SK-N-SH treated with all-trans-retinoic acid at 6 μM for 48 hours (cell line): ENCODE data around the gene TNFRSF21.

Experiments used
- ARNTL ChIP-seq: fragments of 450-650 bp; formaldehyde crosslinking; IDR thresholded peaks from 2 replicates; pipeline ENCODE4 v1.5.0; 2020; ENCODE audit warnings: low read depth, mild to moderate bottlenecking, moderate library complexity, borderline replicate concordance
- CREB5 ChIP-seq: fragments of 250-450 bp; sonication (Bioruptor Pico); IDR thresholded peaks from 2 replicates; pipeline ENCODE4 v1.5.1; 2020; ENCODE audit warnings: low read depth, mild to moderate bottlenecking, moderate library complexity
- CSDC2 ChIP-seq: fragments of 250-450 bp; sonication (Bioruptor Pico); IDR thresholded peaks from 2 replicates; pipeline ENCODE4 v1.5.0; 2020; ENCODE audit warnings: mild to moderate bottlenecking, moderate library complexity
- ISL1 ChIP-seq: fragments of 250-450 bp; sonication (Bioruptor Pico); IDR thresholded peaks from 2 replicates; pipeline ENCODE4 v2.1.2; 2022; ENCODE audit warnings: mild to moderate bottlenecking, moderate library complexity
- OSR1 ChIP-seq: fragments of 250-450 bp; sonication (Bioruptor Pico); IDR thresholded peaks from 2 replicates; pipeline ENCODE4 v1.8.0; 2022; ENCODE audit warnings: moderate library complexity, mild to moderate bottlenecking, inconsistent platforms
- POU6F1 ChIP-seq: fragments of 250-450 bp; sonication (Bioruptor Pico); IDR thresholded peaks from 2 replicates; pipeline ENCODE4 v1.8.0; 2021; ENCODE audit warnings: low read depth, mild to moderate bottlenecking, moderate library complexity, borderline replicate concordance
- PPARA ChIP-seq: fragments of 250-450 bp; sonication (Bioruptor Pico); IDR thresholded peaks from 2 replicates; pipeline ENCODE4 v1.5.0; 2020; ENCODE audit warnings: mild to moderate bottlenecking, borderline replicate concordance
- RARB ChIP-seq: fragments of 250-450 bp; sonication (Bioruptor Pico); IDR thresholded peaks from 2 replicates; pipeline ENCODE4 v1.8.0; 2021; ENCODE audit warnings: mild to moderate bottlenecking, moderate library complexity
- TOX ChIP-seq: fragments of 250-450 bp; sonication (Bioruptor Pico); IDR thresholded peaks from 2 replicates; pipeline ENCODE4 v1.8.0; 2021; ENCODE audit warnings: mild to moderate bottlenecking, moderate library complexity, borderline replicate concordance
- TSHZ2 ChIP-seq: fragments of 250-450 bp; sonication (Bioruptor Pico); IDR thresholded peaks from 2 replicates; pipeline ENCODE4 v1.5.0; 2020; ENCODE audit warnings: mild to moderate bottlenecking, moderate library complexity
- ZFP30 ChIP-seq: fragments of 450-650 bp; formaldehyde crosslinking; IDR thresholded peaks from 2 replicates; pipeline ENCODE4 v1.5.0; 2022; ENCODE audit warnings: mild to moderate bottlenecking, moderate library complexity
- ZNF565 ChIP-seq: fragments of 450-650 bp; formaldehyde crosslinking; conservative IDR thresholded peaks from 2 replicates; pipeline ENCODE4 v1.5.0; 2020; ENCODE audit warnings: low read depth, mild to moderate bottlenecking, moderate library complexity

- no peak for TF ChIP-seq TSHZ2 (CRISPR knock-in tag)
- no peak for TF ChIP-seq ZFP30
- no peak for TF ChIP-seq ISL1 (CRISPR knock-in tag)
- no peak for TF ChIP-seq RARB (CRISPR knock-in tag)
- no peak for TF ChIP-seq OSR1 (CRISPR knock-in tag)
- no peak for TF ChIP-seq ZNF565 (CRISPR knock-in tag)
- no peak for TF ChIP-seq CSDC2 (CRISPR knock-in tag)
- TF ChIP-seq CREB5 (CRISPR knock-in tag) = no peak
- no peak for TF ChIP-seq PPARA
- TF ChIP-seq ARNTL (CRISPR knock-in tag) = no peak
- no peak for TF ChIP-seq POU6F1
- no peak for TF ChIP-seq TOX (CRISPR knock-in tag)
These were observed 61.3 kb downstream of the TNFRSF21 start for GRCh38 chr6:47248446-47248845.
